GM12891 (cell line): ENCODE results near the gene PCSK6.

Experiments used
- POLR2A ChIP-seq: IDR thresholded peaks from 2 replicates; pipeline ENCODE4 v1.6.1; 2011; ENCODE audit warnings: low read depth, low read length, control low read depth
- POLR2AphosphoS5 ChIP-seq: IDR thresholded peaks from 2 replicates; pipeline ENCODE4 v1.6.1; 2011; ENCODE audit warnings: low read depth, low read length, control low read depth
- POU2F2 ChIP-seq: IDR thresholded peaks from 2 replicates; pipeline ENCODE4 v1.6.1; 2011; ENCODE audit warnings: low read depth, mild to moderate bottlenecking, control low read depth, low read length, moderate library complexity
- TAF1 ChIP-seq: IDR thresholded peaks from 2 replicates; pipeline ENCODE4 v1.6.1; 2011; ENCODE audit warnings: low read depth, low read length, control low read depth

GRCh38 chr15:101332061-101332467, 157.4 kb downstream of the PCSK6 start:
- no peak for TF ChIP-seq TAF1
- no peak for TF ChIP-seq POLR2A
- TF ChIP-seq POLR2AphosphoS5 = no peak
- TF ChIP-seq POU2F2 = no peak
